Astrocyte (in vitro differentiated cells and primary cell): ENCODE data around the gene HERPUD1. TPM values are rescaled to one million over a fixed set of nuclear protein-coding genes. Genes with fewer than 3 reads are reported as not detected.

Source experiments
- DNase-seq: peaks from one replicate; pipeline ENCODE4 v3.0.0-alpha.2; 2010; ENCODE audit warnings: low read depth
- FAIRE-seq: peaks from 2 replicates; lab custom pipeline; 2011; peaks lifted over from hg19 to GRCh38; lab: Jason Lieb, UNC
- H2AFZ ChIP-seq: 2 replicates; pipeline ENCODE4 v1.6.0; 2012; ENCODE audit warnings: low read depth, low read length, inconsistent platforms
- H3K27ac ChIP-seq: 2 replicates; pipeline ENCODE4 v1.5.1; 2011; ENCODE audit warnings: low read depth, low read length, inconsistent platforms
- H3K27me3 ChIP-seq: 2 replicates; pipeline ENCODE4 v1.6.0; 2011; ENCODE audit warnings: low read length, inconsistent platforms; ENCODE audit not compliant: insufficient read depth
- H3K36me3 ChIP-seq: 2 replicates; pipeline ENCODE4 v1.5.1; 2011; ENCODE audit warnings: low read length, inconsistent platforms; ENCODE audit not compliant: insufficient read depth
- H3K4me1 ChIP-seq: 2 replicates; pipeline ENCODE4 v1.5.1; 2011; ENCODE audit warnings: low read length, inconsistent platforms; ENCODE audit not compliant: insufficient read depth
- H3K4me2 ChIP-seq: 2 replicates; pipeline ENCODE4 v1.6.0; 2012; ENCODE audit warnings: low read length, inconsistent platforms
- H3K4me3 ChIP-seq: 2 replicates; pipeline ENCODE4 v1.5.1; 2011; ENCODE audit warnings: low read depth, mild to moderate bottlenecking, low read length, inconsistent platforms; ENCODE audit not compliant: insufficient read depth
- H3K79me2 ChIP-seq: 2 replicates; pipeline ENCODE4 v1.6.0; 2012; ENCODE audit warnings: mild to moderate bottlenecking, low read length, inconsistent platforms; ENCODE audit not compliant: insufficient read depth
- H3K9ac ChIP-seq: 2 replicates; pipeline ENCODE4 v1.6.0; 2012; ENCODE audit warnings: mild to moderate bottlenecking, low read length, inconsistent platforms
- H3K9me3 ChIP-seq: 2 replicates; pipeline ENCODE4 v1.5.1; 2012; ENCODE audit warnings: low read depth, mild to moderate bottlenecking, low read length, inconsistent platforms; ENCODE audit not compliant: insufficient read depth
- H4K20me1 ChIP-seq: 2 replicates; pipeline ENCODE4 v1.6.0; 2012; ENCODE audit warnings: low read length, inconsistent platforms; ENCODE audit not compliant: insufficient read depth
- H3K27ac Mint-ChIP-seq: one replicate; pipeline ENCODE4 v1.8.0; 2021; ENCODE audit warnings: mild to moderate bottlenecking, mixed read lengths; ENCODE audit not compliant: unreplicated experiment
- H3K27me3 Mint-ChIP-seq: one replicate; pipeline ENCODE4 v1.8.0; 2021; ENCODE audit warnings: low read depth, mixed read lengths; ENCODE audit not compliant: unreplicated experiment
- H3K36me3 Mint-ChIP-seq: one replicate; pipeline ENCODE4 v1.8.0; 2021; ENCODE audit warnings: low read depth, mixed read lengths; ENCODE audit not compliant: unreplicated experiment
- H3K4me1 Mint-ChIP-seq: one replicate; pipeline ENCODE4 v1.8.0; 2021; ENCODE audit warnings: low read depth, mixed read lengths; ENCODE audit not compliant: unreplicated experiment
- H3K4me3 Mint-ChIP-seq: one replicate; pipeline ENCODE4 v1.8.0; 2021; ENCODE audit warnings: mild to moderate bottlenecking, moderate library complexity, mixed read lengths; ENCODE audit not compliant: unreplicated experiment
- H3K9me3 Mint-ChIP-seq: one replicate; pipeline ENCODE4 v1.8.0; 2021; ENCODE audit warnings: mild to moderate bottlenecking, mixed read lengths; ENCODE audit not compliant: unreplicated experiment
- EZH2 ChIP-seq: IDR thresholded peaks from 2 replicates; pipeline ENCODE4 v1.6.1; 2012; ENCODE audit warnings: mild to moderate bottlenecking, low read length, inconsistent platforms; ENCODE audit not compliant: insufficient read depth
- total RNA-seq: library from RNA; stranded (reverse); gene quantifications from 2 replicates; pipeline ENCODE4 v1.2.1, GENCODE V29; 2021
- TF ChIP-seq, protein P1 (sequence below): IDR thresholded peaks from 2 replicates; pipeline ENCODE4 v1.5.1; 2011; ENCODE audit warnings: low read depth, mild to moderate bottlenecking, inconsistent platforms, low read length, moderate library complexity; ENCODE audit not compliant: insufficient read depth

The HERPUD1 gene
- total RNA-seq, 1 donor from 2014 or later = 234 TPM

DNA sequence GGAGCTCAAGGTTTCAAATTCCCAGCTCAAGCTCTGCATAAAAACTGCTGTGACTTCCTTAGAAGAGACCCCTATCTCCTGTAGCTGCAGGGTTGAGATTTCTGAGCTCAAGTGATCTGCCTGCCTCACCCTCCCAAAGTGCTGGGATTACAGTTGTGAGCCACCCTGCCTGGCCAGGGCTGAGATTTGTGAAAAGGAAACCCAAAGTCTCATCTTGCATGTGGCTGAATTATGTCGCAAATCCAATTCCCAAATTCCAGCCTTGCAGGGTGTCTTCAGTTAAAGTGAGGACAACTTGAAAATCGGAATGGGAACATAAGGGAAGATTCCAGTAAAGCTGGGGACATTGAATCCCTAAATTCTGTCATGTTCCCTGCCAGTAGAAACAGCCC, 15.7 kb downstream of the HERPUD1 start:
- Mint-ChIP-seq H3K27ac (no peak overlapping the region), H3K4me3 (no peak overlapping the region), H3K36me3 (peaks cover 11% of the 10 kb centered on the region), H3K4me1 (peaks cover 20% of the 10 kb centered on the region), H3K27me3 (no peaks in the 10 kb centered on the region), H3K9me3 (no peaks in the 10 kb centered on the region)
- Histone ChIP-seq H3K4me3 (no peak overlapping the region), H3K27ac (no peak overlapping the region), H4K20me1 (peaks cover 53% of the 10 kb centered on the region), H3K4me2 (no peak overlapping the region), H2AFZ (no peak overlapping the region), H3K27me3 (no peaks in the 10 kb centered on the region), H3K79me2 (no peaks in the 10 kb centered on the region), H3K4me1 (peaks cover 9% of the 10 kb centered on the region), H3K36me3 (peaks cover 31% of the 10 kb centered on the region), H3K9me3 (no peaks in the 10 kb centered on the region), H3K9ac (no peak overlapping the region)
- no peak for TF ChIP-seq EZH2
- TF ChIP-seq, protein P1, sequence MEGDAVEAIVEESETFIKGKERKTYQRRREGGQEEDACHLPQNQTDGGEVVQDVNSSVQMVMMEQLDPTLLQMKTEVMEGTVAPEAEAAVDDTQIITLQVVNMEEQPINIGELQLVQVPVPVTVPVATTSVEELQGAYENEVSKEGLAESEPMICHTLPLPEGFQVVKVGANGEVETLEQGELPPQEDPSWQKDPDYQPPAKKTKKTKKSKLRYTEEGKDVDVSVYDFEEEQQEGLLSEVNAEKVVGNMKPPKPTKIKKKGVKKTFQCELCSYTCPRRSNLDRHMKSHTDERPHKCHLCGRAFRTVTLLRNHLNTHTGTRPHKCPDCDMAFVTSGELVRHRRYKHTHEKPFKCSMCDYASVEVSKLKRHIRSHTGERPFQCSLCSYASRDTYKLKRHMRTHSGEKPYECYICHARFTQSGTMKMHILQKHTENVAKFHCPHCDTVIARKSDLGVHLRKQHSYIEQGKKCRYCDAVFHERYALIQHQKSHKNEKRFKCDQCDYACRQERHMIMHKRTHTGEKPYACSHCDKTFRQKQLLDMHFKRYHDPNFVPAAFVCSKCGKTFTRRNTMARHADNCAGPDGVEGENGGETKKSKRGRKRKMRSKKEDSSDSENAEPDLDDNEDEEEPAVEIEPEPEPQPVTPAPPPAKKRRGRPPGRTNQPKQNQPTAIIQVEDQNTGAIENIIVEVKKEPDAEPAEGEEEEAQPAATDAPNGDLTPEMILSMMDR = no peak
- FAIRE-seq = no peak
- no peak for DNase-seq

DNA sequence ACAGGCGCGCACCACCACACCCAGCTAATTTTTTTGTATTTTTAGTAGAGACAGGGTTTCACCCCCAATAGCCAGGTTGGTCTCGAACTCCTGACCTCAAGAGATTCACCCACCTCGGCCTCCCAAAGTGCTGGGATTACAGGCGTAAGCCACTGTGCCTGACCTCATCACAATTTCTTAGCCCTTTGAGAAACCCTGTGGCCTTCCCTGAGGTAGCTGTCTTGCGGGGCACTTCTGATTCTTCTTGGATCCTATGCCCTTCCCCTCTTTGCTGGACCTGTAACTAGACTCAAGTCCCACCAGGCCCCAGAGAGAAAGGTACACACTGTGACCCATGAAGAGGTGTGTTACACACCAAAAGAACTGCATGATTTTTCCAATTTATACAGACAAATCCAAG, 16.3 kb downstream of the HERPUD1 start:
- Histone ChIP-seq H3K27me3 (no peaks in the 10 kb centered on the region), H3K4me1 (peaks cover 9% of the 10 kb centered on the region), H2AFZ (no peak overlapping the region), H3K9me3 (no peaks in the 10 kb centered on the region), H3K79me2 (no peaks in the 10 kb centered on the region), H4K20me1 (peaks cover 47% of the 10 kb centered on the region), H3K9ac (no peak overlapping the region), H3K27ac (no peak overlapping the region), H3K4me2 (no peak overlapping the region), H3K36me3 (peaks cover 25% of the 10 kb centered on the region), H3K4me3 (no peak overlapping the region)
- no peak overlapping the region for H3K27ac Mint-ChIP-seq
- H3K9me3 Mint-ChIP-seq = no peaks in the 10 kb centered on the region
- H3K27me3 Mint-ChIP-seq = no peaks in the 10 kb centered on the region
- H3K4me3 Mint-ChIP-seq = no peak overlapping the region
- TF ChIP-seq, protein P1 = no peak
- TF ChIP-seq EZH2 = no peak
- DNase-seq (no peak), FAIRE-seq (no peak)
- H3K4me1 Mint-ChIP-seq = peaks cover 15% of the 10 kb centered on the region
- peaks cover 8% of the 10 kb centered on the region for H3K36me3 Mint-ChIP-seq

DNA sequence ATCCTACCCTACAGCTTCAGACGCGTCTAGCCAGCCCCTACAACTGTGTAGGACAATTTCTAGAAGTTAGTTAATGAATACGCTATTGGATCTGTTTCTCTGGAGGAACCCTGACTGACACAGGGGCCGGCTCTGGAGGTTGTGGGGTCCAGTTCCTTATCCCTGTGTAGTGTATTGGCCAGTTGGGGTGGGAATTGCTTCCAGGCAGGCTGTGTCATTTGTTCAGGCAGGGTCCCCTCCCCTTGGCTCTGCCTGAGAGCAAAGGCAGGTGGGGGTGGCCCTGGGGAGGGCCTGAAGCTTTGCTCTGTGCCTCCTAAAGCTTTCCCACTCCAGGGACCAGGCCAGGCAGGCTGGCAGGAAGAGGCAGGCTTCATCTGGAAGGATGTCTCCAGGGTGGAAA, 18.1 kb downstream of the HERPUD1 start:
- no peaks in the 10 kb centered on the region for H3K9me3 Mint-ChIP-seq
- H3K4me3 Mint-ChIP-seq = no peak overlapping the region
- H3K4me3 ChIP-seq = no peak overlapping the region
- no peak overlapping the region for H3K9ac ChIP-seq
- H3K27me3 Mint-ChIP-seq = no peaks in the 10 kb centered on the region
- peaks cover 11% of the 10 kb centered on the region for H3K36me3 ChIP-seq
- H3K4me1 ChIP-seq = peaks cover 5% of the 10 kb centered on the region
- H3K79me2 ChIP-seq = no peaks in the 10 kb centered on the region
- no peak overlapping the region for H3K27ac Mint-ChIP-seq
- DNase-seq (no peak), FAIRE-seq (no peak)
- H3K27me3 ChIP-seq = no peaks in the 10 kb centered on the region
- H4K20me1 ChIP-seq = peaks cover 29% of the 10 kb centered on the region
- H3K4me2 ChIP-seq = no peak overlapping the region
- H3K4me1 Mint-ChIP-seq = peaks cover 4% of the 10 kb centered on the region
- H3K36me3 Mint-ChIP-seq = peaks cover 5% of the 10 kb centered on the region
- H2AFZ ChIP-seq = no peak overlapping the region
- no peaks in the 10 kb centered on the region for H3K9me3 ChIP-seq
- TF ChIP-seq, protein P1 = no peak
- no peak for TF ChIP-seq EZH2
- H3K27ac ChIP-seq = no peak overlapping the region
